Liver (tissue), 9 donors: ENCODE data around the gene INTS2. TPM values are rescaled to one million over a fixed set of nuclear protein-coding genes. Genes with fewer than 3 reads are reported as not detected.

ENCODE experiments used
- DNase-seq: peaks from one replicate; pipeline ENCODE4 v3.0.0-alpha.2; 2017; ENCODE audit warnings: low spot score
- H3K27ac ChIP-seq, 2 donors: one replicate each; pipeline ENCODE4 v1.7.0; 2013; ENCODE audit warnings: inconsistent platforms in 2 of 2, low read length in 2 of 2, control low read depth in 1 of 2, low read depth in 1 of 2, mild to moderate bottlenecking in 1 of 2
- H3K27me3 ChIP-seq, 4 donors: one replicate each; pipeline versions ENCODE4 v1.6.1 to v1.7.0; 2013; ENCODE audit warnings: low read length in 3 of 4, inconsistent platforms in 1 of 4, mild to moderate bottlenecking in 1 of 4, moderate library complexity in 1 of 4; ENCODE audit not compliant: control insufficient read depth in 4 of 4, insufficient read depth in 4 of 4
- H3K36me3 ChIP-seq, 4 donors: one replicate each; pipeline versions ENCODE4 v1.6.1 to v1.7.0; 2013; ENCODE audit warnings: low read length in 3 of 4, mild to moderate bottlenecking in 3 of 4, low read depth in 1 of 4, moderate library complexity in 1 of 4; ENCODE audit not compliant: control insufficient read depth in 4 of 4, insufficient read depth in 3 of 4
- H3K4me1 ChIP-seq, 4 donors: one replicate each; pipeline versions ENCODE4 v1.6.1 to v1.7.0; 2013; ENCODE audit warnings: low read length in 3 of 4, mild to moderate bottlenecking in 3 of 4, moderate library complexity in 1 of 4; ENCODE audit not compliant: control insufficient read depth in 4 of 4, insufficient read depth in 4 of 4
- H3K4me3 ChIP-seq, 3 donors: one replicate each; pipeline versions ENCODE4 v1.6.1 to v1.7.0; 2013; ENCODE audit warnings: low read length in 3 of 3, control low read depth in 1 of 3, low read depth in 1 of 3, mild to moderate bottlenecking in 1 of 3
- H3K9ac ChIP-seq, 2 donors: one replicate each; pipeline ENCODE4 v1.7.0; 2013; ENCODE audit warnings: low read length in 2 of 2, mild to moderate bottlenecking in 2 of 2, moderate library complexity in 2 of 2, control low read depth in 1 of 2, low read depth in 1 of 2
- H3K9me3 ChIP-seq, 4 donors: one replicate each; pipeline versions ENCODE4 v1.6.1 to v1.7.0; 2013; ENCODE audit warnings: low read length in 3 of 4; ENCODE audit not compliant: control insufficient read depth in 4 of 4
- ATF3 ChIP-seq: IDR thresholded peaks from 2 replicates; pipeline ENCODE4 v1.6.1; 2016; ENCODE audit warnings: antibody characterized with exemption
- CTCF ChIP-seq: fragments of 150-350 bp; IDR thresholded peaks from 2 replicates; pipeline ENCODE4 v1.5.1; 2017; ENCODE audit warnings: improper control_type of control experiment, low read depth, low read length; ENCODE audit not compliant: missing input control
- EGR1 ChIP-seq, 2 donors: IDR thresholded peaks; 2 replicates each; pipeline ENCODE4 v1.6.1; 2016 to 2018; ENCODE audit warnings: antibody characterized with exemption in 2 of 2, low read depth in 2 of 2
- FOXA1 ChIP-seq: IDR thresholded peaks from 2 replicates; pipeline ENCODE4 v1.6.1; 2016; ENCODE audit warnings: antibody characterized with exemption
- FOXA2 ChIP-seq: IDR thresholded peaks from 2 replicates; pipeline ENCODE4 v1.6.1; 2016; ENCODE audit warnings: antibody characterized with exemption
- GABPA ChIP-seq, 2 donors: IDR thresholded peaks in 1 of 2; conservative IDR thresholded peaks in 1 of 2; 2 replicates each; pipeline ENCODE4 v1.6.1; 2016; ENCODE audit warnings: antibody characterized with exemption in 2 of 2, mild to moderate bottlenecking in 1 of 2, moderate library complexity in 1 of 2
- HNF4A ChIP-seq, 2 donors: conservative IDR thresholded peaks; 2 replicates each; pipeline ENCODE4 v1.6.1; 2016; ENCODE audit warnings: antibody characterized with exemption in 2 of 2, mild to moderate bottlenecking in 2 of 2
- HNF4G ChIP-seq: IDR thresholded peaks from 2 replicates; pipeline ENCODE4 v1.6.1; 2016; ENCODE audit warnings: antibody characterized with exemption
- JUND ChIP-seq, 2 donors: IDR thresholded peaks; 2 replicates each; pipeline ENCODE4 v1.6.1; 2016; ENCODE audit warnings: antibody characterized with exemption in 2 of 2
- MAX ChIP-seq: IDR thresholded peaks from 2 replicates; pipeline ENCODE4 v1.6.1; 2016; ENCODE audit warnings: antibody characterized with exemption
- NR2F2 ChIP-seq: IDR thresholded peaks from 2 replicates; pipeline ENCODE4 v1.6.1; 2016; ENCODE audit warnings: antibody characterized with exemption
- RAD21 ChIP-seq, 2 donors: IDR thresholded peaks; 2 replicates each; pipeline ENCODE4 v1.6.1; 2016; ENCODE audit warnings: antibody characterized with exemption in 2 of 2, mild to moderate bottlenecking in 2 of 2
- REST ChIP-seq: IDR thresholded peaks from 2 replicates; pipeline ENCODE4 v1.6.1; 2016; ENCODE audit warnings: antibody characterized with exemption, mild to moderate bottlenecking
- RXRA ChIP-seq, 2 donors: IDR thresholded peaks; 2 replicates each; pipeline ENCODE4 v1.6.1; 2017 to 2018; ENCODE audit warnings: antibody characterized with exemption in 2 of 2, mild to moderate bottlenecking in 1 of 2
- SP1 ChIP-seq: IDR thresholded peaks from 2 replicates; pipeline ENCODE4 v1.6.1; 2018; ENCODE audit warnings: antibody characterized with exemption, mild to moderate bottlenecking
- TAF1 ChIP-seq: conservative IDR thresholded peaks from 2 replicates; pipeline ENCODE4 v1.6.1; 2016; ENCODE audit warnings: antibody characterized with exemption, mild to moderate bottlenecking
- YY1 ChIP-seq: IDR thresholded peaks from 2 replicates; pipeline ENCODE4 v1.6.1; 2016; ENCODE audit warnings: antibody characterized with exemption, mild to moderate bottlenecking
- ZBTB33 ChIP-seq: IDR thresholded peaks from 2 replicates; pipeline ENCODE4 v1.6.1; 2016; ENCODE audit warnings: antibody characterized with exemption
- WGBS: extraction: QIAGEN DNeasy Blood & Tissue Kit; methylation state at CpG from one replicate; pipeline ENCODE4 v1.1.7; 2013; 5-methylcytosine and 5-hydroxymethylcytosine counted together
- polyA plus RNA-seq, 2 donors: library from polyadenylated mRNA; stranded (reverse) in 1 of 2; unstranded in 1 of 2; fragments of 200-250 nt in 1 of 2; fragments of >200 nt in 1 of 2; fragmentation: Nextera tagmentation in 1 of 2; extraction: Ambion mirVana in 1 of 2; gene quantifications; one replicate each; pipeline versions ENCODE4 v1.2.1 to v1.2.3, GENCODE V29; 2013 to 2015
- total RNA-seq, 2 donors: library from RNA; depleted of rRNA; stranded (reverse); fragments of >200 nt; gene quantifications; one replicate each; pipeline ENCODE4 v1.2.3, GENCODE V29; 2014
- donor health status: healthy.
- donor health status: healthy.
- donor health status: healthy.
- donor health status: healthy.
- donor health status: healthy.

INTS2 gene
- total and polyA plus RNA-seq, 4 donors = 1.1 to 9.9 (median 5.7) TPM

GRCh38 chr17:61852857-61853256 is 74.9 kb downstream of the INTS2 start:
- WGBS = 98% methylated on average over 2 of the region's 2 CpGs
- Histone ChIP-seq H3K4me3 (no peak overlapping the region), H3K27me3 (no peaks in the 10 kb centered on the region), H3K9ac (no peak overlapping the region), H3K27ac (no peak overlapping the region), H3K9me3 (no peaks in the 10 kb centered on the region), H3K4me1 (no peaks in the 10 kb centered on the region), H3K36me3 (no peaks in the 10 kb centered on the region)
- TF ChIP-seq HNF4G (no peak), TAF1 (no peak), SP1 (no peak), YY1 (no peak), NR2F2 (no peak), GABPA (IDR thresholded peaks at IDR 0.05 in 1 of 2, conservative IDR thresholded peaks at IDR 0.05 in 1 of 2) (no peak), HNF4A (conservative IDR thresholded peaks at IDR 0.05) (no peak), CTCF (no peak), ZBTB33 (no peak), MAX (no peak), FOXA2 (no peak), FOXA1 (no peak), RAD21 (IDR thresholded peaks at IDR 0.05) (no peak), REST (no peak), JUND (IDR thresholded peaks at IDR 0.05) (no peak), RXRA (IDR thresholded peaks at IDR 0.05) (no peak), ATF3 (no peak), EGR1 (IDR thresholded peaks at IDR 0.05; ENCODE audit: low read depth in 2 of 2) (no peak)
- DNase-seq = no peak

- DNase-seq = no peak
- H3K27me3 ChIP-seq = no peaks in the 10 kb centered on the region
- TF ChIP-seq FOXA2 (no peak), JUND (IDR thresholded peaks at IDR 0.05) (no peak), RXRA (IDR thresholded peaks at IDR 0.05) (no peak), HNF4A (conservative IDR thresholded peaks at IDR 0.05) (no peak), ZBTB33 (no peak), YY1 (no peak)
- no peak overlapping the region for H3K4me3 ChIP-seq
- H3K27ac ChIP-seq = no peak overlapping the region
- H3K36me3 ChIP-seq = no peaks in the 10 kb centered on the region
- H3K9me3 ChIP-seq = no peaks in the 10 kb centered on the region
- no peak overlapping the region for H3K9ac ChIP-seq
- H3K4me1 ChIP-seq = no peaks in the 10 kb centered on the region
These were observed 78.1 kb downstream of the INTS2 start for GRCh38 chr17:61849674-61850073.
